ENCODE data around the gene PLCXD3. TPM values are rescaled to one million over a fixed set of nuclear protein-coding genes. Genes with fewer than 3 reads are reported as not detected.

Gene PLCXD3
- total RNA-seq, 1 donor from 2014 or later = 7.2 TPM

DNA sequence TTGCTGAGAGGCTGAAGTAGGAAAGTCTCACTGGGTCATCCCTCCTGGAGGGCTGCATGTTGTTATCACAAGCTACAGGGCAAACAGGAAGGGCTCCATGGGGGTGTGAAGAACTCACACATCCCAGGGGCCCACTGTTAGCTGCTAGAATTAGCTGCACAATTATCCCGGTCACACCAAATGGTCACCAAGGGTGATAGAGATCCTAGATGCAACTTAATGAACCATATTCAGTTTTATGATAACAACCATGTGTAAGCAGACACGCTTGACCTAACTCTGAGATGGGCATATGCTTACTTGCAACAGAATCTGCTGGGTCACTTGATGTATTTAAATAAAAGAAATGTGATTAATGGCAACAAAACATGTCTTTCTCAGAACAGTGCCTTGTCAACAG is 153.6 kb downstream of the PLCXD3 start:
- no peak for DNase-seq (ENCODE audit: low spot score in 2 of 2)
- no peaks in the 10 kb centered on the region for H3K36me3 ChIP-seq
- H3K4me1 ChIP-seq = no peaks in the 10 kb centered on the region
- H3K27ac ChIP-seq = no peak overlapping the region
- intact Hi-C loops (cut with DNase I) = no loop called here
- no peaks in the 10 kb centered on the region for H3K27me3 ChIP-seq
- TF ChIP-seq, protein P1, sequence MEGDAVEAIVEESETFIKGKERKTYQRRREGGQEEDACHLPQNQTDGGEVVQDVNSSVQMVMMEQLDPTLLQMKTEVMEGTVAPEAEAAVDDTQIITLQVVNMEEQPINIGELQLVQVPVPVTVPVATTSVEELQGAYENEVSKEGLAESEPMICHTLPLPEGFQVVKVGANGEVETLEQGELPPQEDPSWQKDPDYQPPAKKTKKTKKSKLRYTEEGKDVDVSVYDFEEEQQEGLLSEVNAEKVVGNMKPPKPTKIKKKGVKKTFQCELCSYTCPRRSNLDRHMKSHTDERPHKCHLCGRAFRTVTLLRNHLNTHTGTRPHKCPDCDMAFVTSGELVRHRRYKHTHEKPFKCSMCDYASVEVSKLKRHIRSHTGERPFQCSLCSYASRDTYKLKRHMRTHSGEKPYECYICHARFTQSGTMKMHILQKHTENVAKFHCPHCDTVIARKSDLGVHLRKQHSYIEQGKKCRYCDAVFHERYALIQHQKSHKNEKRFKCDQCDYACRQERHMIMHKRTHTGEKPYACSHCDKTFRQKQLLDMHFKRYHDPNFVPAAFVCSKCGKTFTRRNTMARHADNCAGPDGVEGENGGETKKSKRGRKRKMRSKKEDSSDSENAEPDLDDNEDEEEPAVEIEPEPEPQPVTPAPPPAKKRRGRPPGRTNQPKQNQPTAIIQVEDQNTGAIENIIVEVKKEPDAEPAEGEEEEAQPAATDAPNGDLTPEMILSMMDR (IDR thresholded peaks at IDR 0.05) = no peak
- no peaks in the 10 kb centered on the region for H3K9me3 ChIP-seq
- no peak overlapping the region for H3K4me3 ChIP-seq

DNA sequence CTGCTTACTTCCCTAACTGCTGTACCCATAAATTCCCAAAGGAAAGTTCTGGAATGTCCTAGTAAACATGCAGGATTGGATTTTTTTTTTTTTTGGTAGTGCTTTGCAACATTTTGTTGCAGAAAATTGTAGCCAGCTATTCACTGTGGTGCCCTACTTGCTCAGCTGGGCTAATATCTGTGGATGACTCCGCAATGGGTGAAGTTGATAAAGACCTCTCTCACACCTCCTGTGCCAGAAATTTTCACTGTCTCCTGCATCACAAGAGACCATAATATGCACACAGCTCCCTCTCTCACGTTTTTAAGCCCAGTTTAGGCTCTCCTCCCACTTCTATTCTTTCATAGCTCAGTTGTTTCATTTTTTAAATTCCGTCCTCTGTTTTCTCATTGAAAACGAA is 160.6 kb downstream of the PLCXD3 start:
- intact Hi-C loops (cut with DNase I) = no loop called here
- H3K4me1 ChIP-seq = no peaks in the 10 kb centered on the region
- TF ChIP-seq, protein P1 (IDR thresholded peaks at IDR 0.05) = no peak

DNA sequence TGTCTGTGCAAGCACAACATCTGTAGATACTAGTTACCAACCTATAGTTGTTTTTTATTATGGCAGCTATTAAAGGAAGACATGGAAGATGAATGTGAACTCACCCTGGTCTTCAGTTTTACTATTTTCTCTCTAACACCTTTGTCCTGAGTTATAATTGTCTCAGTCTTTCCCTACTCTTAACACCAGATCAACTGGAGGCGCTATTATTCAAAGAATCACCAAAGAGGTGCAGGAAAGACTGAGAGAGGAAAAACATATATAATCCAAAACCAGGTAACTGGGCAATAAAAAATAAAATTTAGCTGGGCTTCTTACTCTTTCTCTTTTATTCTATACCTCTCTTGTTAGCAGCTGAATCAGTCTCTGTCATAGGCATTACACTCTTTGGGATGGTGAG is 162.8 kb downstream of the PLCXD3 start:
- Histone ChIP-seq H3K36me3 (no peaks in the 10 kb centered on the region), H3K27ac (no peak overlapping the region), H3K9me3 (no peaks in the 10 kb centered on the region), H3K4me1 (no peaks in the 10 kb centered on the region), H3K27me3 (no peaks in the 10 kb centered on the region), H3K4me3 (no peak overlapping the region)
- no peak for DNase-seq (ENCODE audit: low spot score in 2 of 2)
- TF ChIP-seq, protein P1 (IDR thresholded peaks at IDR 0.05) = no peak
- intact Hi-C loops (cut with DNase I) = no loop called here

More for the DNA sequence above, 160.6 kb downstream of the PLCXD3 start:
- Histone ChIP-seq H3K36me3 (no peaks in the 10 kb centered on the region), H3K4me3 (no peak overlapping the region), H3K27me3 (no peaks in the 10 kb centered on the region), H3K27ac (no peak overlapping the region), H3K9me3 (no peaks in the 10 kb centered on the region)
- DNase-seq (ENCODE audit: low spot score in 2 of 2) = no peak

DNA sequence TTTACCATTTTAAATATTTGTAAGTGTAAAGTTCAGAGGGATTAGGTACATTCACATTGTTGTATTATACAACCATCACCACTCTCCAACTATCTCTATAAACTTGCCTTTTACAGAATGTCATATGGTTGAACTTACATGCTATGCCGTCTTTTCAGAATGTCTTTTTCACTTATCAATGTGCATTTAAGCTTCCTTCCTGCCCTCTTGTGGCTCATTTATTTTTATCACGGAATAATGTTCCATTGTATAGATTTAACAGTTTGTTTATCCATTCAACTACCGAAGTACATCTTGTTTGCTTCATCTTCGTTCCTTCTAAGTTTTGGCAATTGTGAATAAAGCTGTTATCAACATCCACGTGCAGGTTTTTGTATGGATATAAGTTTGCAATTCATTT is 163.8 kb downstream of the PLCXD3 start:
- TF ChIP-seq, protein P1 (IDR thresholded peaks at IDR 0.05) = no peak
- intact Hi-C loops (cut with DNase I) = no loop called here
- H3K27me3 ChIP-seq = no peaks in the 10 kb centered on the region

DNA sequence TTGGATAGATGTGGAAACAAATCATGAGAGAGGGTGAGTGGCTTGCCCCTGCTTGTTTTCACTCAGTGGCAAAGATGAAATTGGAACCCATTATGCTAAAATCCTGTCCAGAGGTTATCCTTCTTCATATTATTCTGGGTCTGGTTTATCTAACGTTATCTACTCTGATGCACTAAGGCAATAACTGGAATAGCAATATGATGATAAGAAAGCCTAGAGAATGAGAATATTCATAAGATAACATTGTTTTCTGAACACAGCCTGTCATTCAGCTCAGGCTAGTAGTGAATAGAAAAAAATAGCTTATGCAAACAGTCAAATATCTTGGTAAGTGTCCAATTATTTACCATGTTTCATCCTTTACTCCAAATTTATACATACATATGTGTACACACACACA is 165.1 kb downstream of the PLCXD3 start:
- Histone ChIP-seq H3K27ac (no peak overlapping the region), H3K9me3 (no peaks in the 10 kb centered on the region), H3K4me1 (no peaks in the 10 kb centered on the region), H3K4me3 (no peak overlapping the region), H3K27me3 (no peaks in the 10 kb centered on the region), H3K36me3 (no peaks in the 10 kb centered on the region)
- TF ChIP-seq, protein P1 (IDR thresholded peaks at IDR 0.05) = no peak
- no peak for DNase-seq (ENCODE audit: low spot score in 2 of 2)
- intact Hi-C loops (cut with DNase I) = no loop called here

More for the DNA sequence above, 163.8 kb downstream of the PLCXD3 start:
- Histone ChIP-seq H3K36me3 (no peaks in the 10 kb centered on the region), H3K4me1 (no peaks in the 10 kb centered on the region), H3K9me3 (no peaks in the 10 kb centered on the region), H3K27ac (no peak overlapping the region), H3K4me3 (no peak overlapping the region)
- no peak for DNase-seq (ENCODE audit: low spot score in 2 of 2)

DNA sequence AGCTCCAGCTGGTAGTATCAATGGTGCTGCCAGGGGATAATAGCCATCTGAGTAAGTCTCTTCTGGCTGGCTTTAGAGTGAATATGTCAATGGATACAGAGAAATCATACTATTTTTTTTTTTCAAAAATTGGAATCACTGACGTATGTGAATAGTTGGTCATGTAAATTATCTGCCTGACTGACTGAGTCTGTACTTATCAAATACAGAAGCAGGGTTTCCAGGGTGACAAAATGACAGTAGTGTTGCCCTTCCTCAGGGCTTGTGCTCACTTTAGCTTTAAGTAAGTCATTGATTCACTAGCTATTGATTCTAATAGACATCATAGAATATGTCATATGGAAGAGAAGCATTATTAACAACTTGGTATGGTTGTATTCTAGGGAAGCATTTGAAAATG is 171.1 kb downstream of the PLCXD3 start:
- H3K4me3 ChIP-seq = no peak overlapping the region
- no peaks in the 10 kb centered on the region for H3K27me3 ChIP-seq
- TF ChIP-seq, protein P1 (IDR thresholded peaks at IDR 0.05) = no peak
- no peaks in the 10 kb centered on the region for H3K9me3 ChIP-seq
- no peak overlapping the region for H3K27ac ChIP-seq
- intact Hi-C loops (cut with DNase I) = no loop called here
- peaks cover 0 to 2% of the 10 kb centered on the region in 2 donors for H3K4me1 ChIP-seq
- H3K36me3 ChIP-seq = no peaks in the 10 kb centered on the region
- DNase-seq (ENCODE audit: low spot score in 2 of 2) = no peak

Measured in ascending aorta (tissue), 2 donors.